SHP77 treated with DMSO at 0.1 percent for 48 hours (cell line): Measurements from ENCODE around the gene C8B.

Experiments
- DNase-seq: peaks from one replicate; lab custom pipeline; 2025; lab: John Stamatoyannopoulos, UW

C8B gene

DNA sequence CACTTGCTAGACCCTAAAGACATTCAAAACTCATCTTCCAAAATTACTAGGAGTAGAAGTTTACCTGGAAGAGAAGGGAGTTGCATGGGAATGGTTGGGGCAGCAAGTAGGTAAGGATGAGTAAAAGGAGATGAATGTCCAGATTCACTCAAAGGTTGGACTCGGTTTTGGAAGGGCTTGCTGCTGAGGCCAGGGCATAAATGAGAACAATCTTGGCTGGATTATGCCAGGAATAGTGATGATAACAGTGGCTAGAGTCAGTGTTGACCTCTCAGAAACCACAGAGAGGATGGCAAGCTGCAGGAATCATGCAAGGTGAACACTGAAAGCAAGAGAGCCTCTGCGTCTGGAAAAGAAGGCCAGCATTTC, 67.8 kb downstream of the C8B start:
- DNase-seq = no peak

DNA sequence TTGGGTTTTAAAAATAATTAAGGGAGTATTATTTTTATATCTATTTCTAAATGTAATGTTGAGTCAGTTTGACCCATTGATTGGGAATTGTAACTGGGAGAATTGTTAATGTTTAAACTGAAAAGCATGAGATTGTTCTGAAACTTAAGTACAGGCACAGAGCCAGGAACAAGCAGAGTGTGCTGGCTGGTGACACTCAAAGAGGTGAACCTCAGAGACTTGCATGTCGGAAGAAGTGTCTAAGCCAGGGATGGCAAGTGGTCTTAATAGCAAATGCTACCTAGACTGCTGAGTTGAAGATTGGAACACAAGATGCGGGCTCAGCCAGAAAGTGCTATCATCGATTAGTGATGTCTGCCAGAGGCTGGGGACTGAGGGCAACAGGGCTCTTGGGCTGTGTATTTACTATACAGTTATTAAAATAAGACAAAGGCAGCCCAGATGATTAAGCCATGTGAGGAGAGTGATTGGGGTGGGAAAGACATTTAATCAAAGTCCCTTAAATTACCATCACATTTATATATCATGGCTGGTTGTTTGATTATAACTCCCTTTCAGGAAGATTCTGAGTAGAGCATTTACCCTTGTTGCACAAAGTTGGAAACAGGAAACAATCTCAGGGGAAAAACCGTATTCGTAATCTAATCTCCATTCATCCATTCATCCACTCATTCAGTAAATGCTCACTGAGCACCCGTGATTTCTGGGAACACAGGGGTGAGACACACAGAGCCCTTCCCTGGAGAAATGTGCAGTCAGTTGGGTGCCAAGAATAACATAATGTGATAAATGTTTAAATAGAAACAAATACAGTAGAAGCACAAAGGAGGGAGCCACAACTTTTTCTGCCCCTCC, 68.4 kb downstream of the C8B start:
- no peak for DNase-seq

DNA sequence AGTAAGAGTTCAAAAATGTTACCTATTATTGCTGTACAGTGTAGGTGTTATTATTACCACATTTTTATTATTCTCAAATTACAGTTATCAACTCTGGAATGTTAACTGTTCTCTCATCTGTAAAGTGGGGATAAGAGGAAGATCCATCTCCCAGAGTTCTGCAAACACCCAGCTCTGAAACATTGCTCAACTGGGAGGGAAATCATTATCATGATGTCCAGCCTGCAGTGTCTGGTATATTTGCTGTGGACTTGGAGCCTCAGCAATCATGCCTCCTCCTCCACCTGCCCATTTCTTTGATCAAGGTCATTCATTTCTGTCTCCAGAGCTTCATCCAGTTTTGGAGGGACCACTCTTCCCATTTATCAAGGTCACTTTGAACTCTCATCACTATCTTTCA, 71.8 kb downstream of the C8B start:
- DNase-seq = no peak

DNA sequence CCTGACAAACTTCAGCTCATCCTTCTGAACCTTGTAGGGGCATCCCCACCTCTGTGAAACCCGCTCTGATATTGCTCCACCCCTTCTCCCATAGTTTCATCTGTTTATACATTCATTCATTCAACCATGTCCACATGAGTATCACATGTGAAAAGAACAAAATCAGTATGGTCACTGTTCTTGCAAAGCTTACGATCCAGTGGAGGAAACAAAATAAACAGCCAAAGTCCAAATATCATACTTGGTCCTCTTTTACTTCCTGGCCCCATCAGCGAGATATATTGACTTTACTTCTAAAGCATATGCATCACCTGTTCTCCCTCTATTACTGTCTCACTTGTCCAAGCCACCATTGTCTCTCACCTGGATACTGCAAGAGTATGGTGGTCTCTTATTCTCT, 75.6 kb downstream of the C8B start:
- no peak for DNase-seq

DNA sequence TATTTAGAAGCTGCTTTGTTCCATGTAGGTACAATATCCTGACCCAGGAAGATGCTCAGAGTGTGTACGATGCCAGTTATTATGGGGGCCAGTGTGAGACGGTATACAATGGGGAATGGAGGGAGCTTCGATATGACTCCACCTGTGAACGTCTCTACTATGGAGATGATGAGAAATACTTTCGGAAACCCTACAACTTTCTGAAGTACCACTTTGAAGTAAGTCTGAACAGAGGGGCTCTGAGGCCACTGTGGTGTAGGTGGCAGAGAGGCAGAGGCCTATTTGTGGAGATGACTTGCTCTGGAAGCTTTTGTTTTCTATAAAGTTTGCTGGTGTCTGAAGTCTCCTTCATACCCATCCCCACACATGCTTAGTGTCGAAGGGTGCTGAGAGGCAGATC, 84.4 kb downstream of the C8B start:
- DNase-seq = no peak

DNA sequence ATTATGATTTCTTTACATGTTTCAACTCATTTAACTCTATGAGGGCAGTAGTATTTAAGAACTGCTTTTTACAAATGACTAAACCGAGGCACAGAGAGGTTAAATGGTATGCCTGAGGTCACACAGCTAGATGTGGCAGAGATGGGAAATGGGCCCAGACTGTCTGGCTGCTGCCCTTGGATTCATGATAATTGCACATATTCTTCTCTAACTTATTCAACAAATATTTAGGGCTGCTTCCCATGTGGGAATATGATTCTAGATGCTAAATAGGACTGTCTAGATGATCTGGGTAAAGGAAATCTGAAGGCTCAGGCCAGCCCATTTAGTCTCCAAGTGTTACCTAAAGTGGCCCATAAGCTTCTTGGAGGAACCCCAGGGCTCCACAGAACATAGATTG, 85.0 kb downstream of the C8B start:
- DNase-seq = no peak
